GM23248 (cell line): ENCODE results near the gene YES1.

Source experiments
- EZH2 ChIP-seq: fragments of 200-600 bp; sonication (generic); IDR thresholded peaks from 2 replicates; pipeline ENCODE4 v1.6.1; 2018; ENCODE audit warnings: antibody characterized with exemption, mild to moderate bottlenecking; ENCODE audit not compliant: insufficient read depth, poor library complexity, severe bottlenecking
- EZH2phosphoT487 ChIP-seq: fragments of 200-600 bp; sonication (generic); IDR thresholded peaks from 2 replicates; pipeline ENCODE4 v1.6.1; 2018; ENCODE audit warnings: antibody characterized with exemption, moderate library complexity, mild to moderate bottlenecking, low read depth; ENCODE audit not compliant: insufficient read depth

GRCh38 chr18:693466-694187, 118.4 kb downstream of the YES1 start:
- no peak for TF ChIP-seq EZH2
- no peak for TF ChIP-seq EZH2phosphoT487
